Astrocyte of the hippocampus (primary cell): Measurements from ENCODE around the gene ASCL1.

Experiments
- DNase-seq: peaks from one replicate; pipeline ENCODE4 v3.0.0; 2011; ENCODE audit warnings: low read depth, low spot score

ASCL1 gene

GRCh38 chr12:102950950-102951619 is 6.4 kb upstream of the ASCL1 start:
- no peak for DNase-seq

DNA sequence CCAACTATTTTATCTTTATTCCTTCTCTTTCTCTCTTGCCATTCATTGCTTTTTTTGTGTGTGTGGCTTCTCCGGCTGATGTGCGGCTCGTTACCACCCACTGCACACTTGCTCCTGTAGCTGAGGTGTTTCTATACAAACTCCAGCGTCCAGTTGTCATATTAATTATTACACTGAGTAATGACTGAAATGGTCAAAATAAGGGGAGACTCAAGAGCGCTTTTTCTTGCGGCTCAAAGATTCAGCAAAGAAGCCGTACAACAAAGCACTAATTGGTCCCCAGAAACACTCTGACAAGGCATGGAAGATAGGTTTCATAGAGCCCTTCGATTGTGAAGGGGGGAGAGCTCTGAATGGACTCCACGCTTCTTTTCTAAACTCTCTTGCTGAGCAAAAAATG is 5.6 kb upstream of the ASCL1 start:
- DNase-seq, result no peak

- no peak for DNase-seq
Observed at GRCh38 chr12:102953221-102953620, 4.3 kb upstream of the ASCL1 start.

- no peak for DNase-seq
Observed at GRCh38 chr12:102954134-102954533, 3.3 kb upstream of the ASCL1 start.

DNA sequence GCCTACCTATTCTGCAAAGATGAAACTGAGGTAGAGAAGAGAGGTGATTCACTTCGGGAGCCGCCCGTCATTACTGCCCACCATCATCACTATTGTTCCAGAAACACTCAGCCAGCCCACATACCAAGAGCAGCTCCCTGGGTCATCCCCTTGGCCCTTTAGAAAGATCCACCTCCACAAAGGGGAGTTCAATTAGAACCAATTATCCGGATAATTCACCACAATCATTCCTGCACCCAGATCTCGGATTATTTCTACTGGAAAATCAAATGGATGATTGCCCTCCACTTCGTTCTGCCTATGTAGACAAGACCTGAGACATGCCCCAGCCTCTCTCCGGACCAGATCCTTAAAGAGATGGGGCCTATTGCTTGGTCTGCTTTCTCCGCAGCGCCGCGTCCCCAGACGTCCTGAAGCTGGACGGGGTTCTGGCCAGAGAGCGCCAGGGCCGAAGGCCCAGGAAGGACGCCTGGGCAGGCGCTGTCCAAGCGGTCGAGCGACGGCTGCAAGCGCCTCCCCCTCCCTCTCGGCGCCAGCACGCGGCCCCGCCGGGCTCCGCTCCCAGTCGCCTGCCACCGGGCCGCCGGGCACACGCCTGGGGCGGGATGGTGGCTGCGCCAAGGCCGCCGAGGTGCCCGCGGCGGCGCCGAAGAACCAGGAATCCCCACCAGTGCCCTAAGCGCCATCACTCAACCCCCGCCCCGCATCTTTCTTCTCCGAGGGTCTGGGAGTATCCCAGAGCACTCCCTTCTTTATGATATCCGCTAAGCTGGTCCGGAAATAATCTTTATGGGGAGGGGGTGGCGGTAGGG is 1.3 kb upstream of the ASCL1 start:
- peak; percentile 42 for DNase-seq

DNA sequence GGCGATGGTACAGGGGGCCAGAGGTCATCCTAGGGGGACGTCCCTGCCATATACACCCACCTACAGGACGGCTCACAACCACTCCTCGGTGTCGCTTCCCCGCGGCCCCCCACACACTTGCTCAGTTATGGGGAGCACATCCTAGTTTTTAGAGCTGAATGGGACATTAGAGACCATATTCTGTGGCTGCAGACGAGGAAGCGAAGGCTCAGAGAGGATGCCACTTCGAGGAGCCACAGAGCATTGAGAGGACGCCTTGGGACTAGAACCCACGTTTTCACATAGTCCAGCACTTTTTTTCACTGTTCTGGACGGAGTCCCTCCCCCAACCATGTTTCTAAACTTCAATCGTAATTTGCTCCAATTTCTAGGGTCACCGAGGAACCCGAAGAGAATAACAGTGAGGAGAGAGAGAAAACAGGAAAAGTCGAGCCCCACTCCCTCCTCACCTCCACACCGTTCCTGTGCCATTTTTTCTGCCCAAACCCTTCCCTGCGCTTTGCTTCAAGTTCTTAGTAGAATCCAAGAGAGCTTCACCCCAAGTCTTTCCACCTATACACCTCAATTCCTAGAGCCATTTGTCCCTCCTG is 641 bp upstream of the ASCL1 start:
- no peak for DNase-seq

DNA sequence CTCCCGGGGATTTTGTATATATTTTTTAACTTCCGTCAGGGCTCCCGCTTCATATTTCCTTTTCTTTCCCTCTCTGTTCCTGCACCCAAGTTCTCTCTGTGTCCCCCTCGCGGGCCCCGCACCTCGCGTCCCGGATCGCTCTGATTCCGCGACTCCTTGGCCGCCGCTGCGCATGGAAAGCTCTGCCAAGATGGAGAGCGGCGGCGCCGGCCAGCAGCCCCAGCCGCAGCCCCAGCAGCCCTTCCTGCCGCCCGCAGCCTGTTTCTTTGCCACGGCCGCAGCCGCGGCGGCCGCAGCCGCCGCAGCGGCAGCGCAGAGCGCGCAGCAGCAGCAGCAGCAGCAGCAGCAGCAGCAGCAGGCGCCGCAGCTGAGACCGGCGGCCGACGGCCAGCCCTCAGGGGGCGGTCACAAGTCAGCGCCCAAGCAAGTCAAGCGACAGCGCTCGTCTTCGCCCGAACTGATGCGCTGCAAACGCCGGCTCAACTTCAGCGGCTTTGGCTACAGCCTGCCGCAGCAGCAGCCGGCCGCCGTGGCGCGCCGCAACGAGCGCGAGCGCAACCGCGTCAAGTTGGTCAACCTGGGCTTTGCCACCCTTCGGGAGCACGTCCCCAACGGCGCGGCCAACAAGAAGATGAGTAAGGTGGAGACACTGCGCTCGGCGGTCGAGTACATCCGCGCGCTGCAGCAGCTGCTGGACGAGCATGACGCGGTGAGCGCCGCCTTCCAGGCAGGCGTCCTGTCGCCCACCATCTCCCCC is 777 bp downstream of the ASCL1 start:
- DNase-seq, result peak; percentile 75

GRCh38 chr12:102958830-102959176 is 1.3 kb downstream of the ASCL1 start:
- DNase-seq, result no peak

- DNase-seq, result no peak
Observed at GRCh38 chr12:102959391-102959790, 1.9 kb downstream of the ASCL1 start.

GRCh38 chr12:102960766-102961465 is 3.4 kb downstream of the ASCL1 start:
- DNase-seq, result peak; percentile 42

- DNase-seq, result peak; percentile 4
Observed at GRCh38 chr12:102961466-102961855, 4.0 kb downstream of the ASCL1 start.

- no peak for DNase-seq
Observed at GRCh38 chr12:102962532-102962931, 5.1 kb downstream of the ASCL1 start.

GRCh38 chr12:102962986-102963385 is 5.5 kb downstream of the ASCL1 start:
- DNase-seq, result no peak

DNA sequence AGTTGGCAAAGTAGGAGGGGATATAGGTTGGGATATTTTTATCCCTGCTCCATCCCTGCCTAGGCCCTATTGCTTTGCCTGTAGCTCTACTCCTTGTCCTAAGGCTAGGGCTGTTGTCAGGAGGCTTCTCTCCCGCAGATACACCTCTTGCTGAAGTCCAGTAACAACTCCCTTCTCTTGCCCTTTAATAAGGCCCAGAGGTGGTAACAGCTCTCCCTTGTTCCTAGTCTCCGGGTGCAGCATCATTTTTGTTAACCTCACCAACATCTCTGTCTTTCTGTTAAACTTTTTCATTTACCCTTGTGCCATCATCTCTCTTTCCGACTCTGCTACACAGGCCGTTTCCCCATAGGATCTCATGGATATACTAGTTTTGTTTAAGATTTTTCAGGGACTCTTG is 6.3 kb downstream of the ASCL1 start:
- DNase-seq, result no peak

DNA sequence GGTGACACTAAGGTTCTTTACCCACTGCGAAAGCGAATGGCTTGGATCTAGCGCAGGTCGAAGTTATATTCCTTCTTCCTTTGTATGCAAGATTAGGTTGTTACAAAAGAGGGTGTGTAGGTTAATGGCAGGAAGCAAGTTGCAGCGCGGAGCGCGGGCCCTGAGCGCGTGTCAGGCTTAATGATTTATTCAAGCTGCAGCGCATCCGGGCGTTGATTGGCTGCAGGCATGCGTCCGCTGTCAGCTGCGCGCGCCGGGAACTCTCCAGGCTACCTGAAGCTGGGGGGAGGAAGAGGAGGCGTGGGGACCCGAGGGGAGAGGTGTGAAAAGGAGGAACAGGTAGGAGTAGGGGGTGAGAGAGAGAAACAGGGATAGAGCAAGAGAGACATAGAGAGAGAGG is 7.4 kb downstream of the ASCL1 start:
- peak; percentile 12 for DNase-seq

- no peak for DNase-seq
Observed at GRCh38 chr12:102965281-102966155, 8.0 kb downstream of the ASCL1 start.

GRCh38 chr12:102966200-102966863 is 8.9 kb downstream of the ASCL1 start:
- no peak for DNase-seq

GRCh38 chr12:102970780-102971179 is 13.3 kb downstream of the ASCL1 start:
- DNase-seq, result no peak

- no peak for DNase-seq
Observed at GRCh38 chr12:102971227-102971626, 13.8 kb downstream of the ASCL1 start.

DNA sequence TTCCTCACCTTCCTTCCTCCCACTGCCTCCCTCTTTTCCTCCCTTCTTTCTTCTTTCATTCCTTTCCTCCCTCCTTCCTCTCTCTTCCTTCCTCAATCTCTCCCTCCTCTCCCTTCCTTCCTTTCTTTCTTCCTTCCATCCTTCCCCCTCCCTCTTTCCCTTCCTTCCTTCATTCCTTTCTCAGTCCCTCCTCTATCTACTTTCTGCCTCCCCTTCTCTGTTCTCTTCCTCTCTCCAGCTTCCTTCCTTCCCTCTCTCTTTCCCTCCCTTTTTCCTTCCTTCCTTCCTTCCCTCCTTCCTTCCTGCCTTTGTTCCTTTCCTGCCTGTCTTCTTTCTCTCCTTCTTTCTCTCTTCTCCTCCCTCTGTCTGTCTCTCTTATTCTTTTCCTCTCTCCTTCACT is 16.1 kb downstream of the ASCL1 start:
- no peak for DNase-seq
